ENCODE data around the gene SLC38A1.

DNA sequence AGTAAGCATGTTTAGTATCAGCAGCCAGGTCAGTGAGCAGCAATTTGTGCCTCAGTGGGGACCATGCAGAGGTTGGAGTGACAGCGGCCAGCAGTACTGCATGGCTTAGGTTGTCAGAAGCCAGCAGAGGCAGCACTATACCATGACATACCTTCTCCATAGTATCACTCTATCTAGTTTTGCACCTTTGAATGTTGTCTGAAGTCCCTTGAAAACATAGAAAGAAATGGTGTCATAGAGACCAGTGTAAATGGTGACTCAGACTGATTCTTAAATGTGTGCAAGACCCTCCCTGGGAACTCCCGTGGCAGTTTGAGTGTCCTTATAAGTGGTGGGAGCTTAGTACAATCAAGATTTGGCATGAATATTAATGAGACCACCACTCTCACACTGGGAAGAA, 124.4 kb downstream of the SLC38A1 start:
- TF ChIP-seq CTCF (IDR thresholded peaks at IDR 0.05) (no peak), POLR2A (IDR thresholded peaks at IDR 0.05; ENCODE audit: low read depth) (no peak)

All from esophagus muscularis mucosa (tissue), 3 donors.